AG08395 (cell line): ENCODE results near the gene ADAMTS4.

ENCODE experiments used
- DNase-seq: peaks from one replicate; pipeline ENCODE4 v3.0.0; 2012; ENCODE audit warnings: mixed read lengths, low spot score

Gene ADAMTS4

GRCh38 chr1:161172776-161173376, 26.0 kb downstream of the ADAMTS4 start:
- peak; percentile 84 for DNase-seq

GRCh38 chr1:161172349-161172748, 26.5 kb downstream of the ADAMTS4 start:
- no peak for DNase-seq

- DNase-seq, result no peak
Observed at GRCh38 chr1:161171696-161172095, 27.2 kb downstream of the ADAMTS4 start.

- no peak for DNase-seq
Observed at GRCh38 chr1:161171191-161171590, 27.7 kb downstream of the ADAMTS4 start.

GRCh38 chr1:161168906-161169305, 29.9 kb downstream of the ADAMTS4 start:
- DNase-seq, result no peak

- DNase-seq, result no peak
Observed at GRCh38 chr1:161166669-161167548, 31.9 kb downstream of the ADAMTS4 start.

GRCh38 chr1:161165742-161166668, 32.8 kb downstream of the ADAMTS4 start, which contains the start of gene PPOX:
Gene PPOX (plus strand): TSS chr1:161166426. CDS start chr1:161166848, 422 bp downstream.
- peak; percentile 94 for DNase-seq

GRCh38 chr1:161164901-161165610, 33.8 kb downstream of the ADAMTS4 start:
- no peak for DNase-seq

- no peak for DNase-seq
Observed at GRCh38 chr1:161163793-161164192, 35.1 kb downstream of the ADAMTS4 start.

GRCh38 chr1:161162806-161163205, 36.0 kb downstream of the ADAMTS4 start:
- DNase-seq, result no peak

GRCh38 chr1:161162052-161162451, 36.8 kb downstream of the ADAMTS4 start:
- DNase-seq, result no peak

- no peak for DNase-seq
Observed at GRCh38 chr1:161161652-161162051, 37.2 kb downstream of the ADAMTS4 start.

GRCh38 chr1:161160671-161161145, 38.1 kb downstream of the ADAMTS4 start:
- no peak for DNase-seq

- no peak for DNase-seq
Observed at GRCh38 chr1:161159913-161160243, 39.0 kb downstream of the ADAMTS4 start.

- peak; percentile 99 for DNase-seq
Observed at GRCh38 chr1:161159087-161159912, 39.6 kb downstream of the ADAMTS4 start, which contains the start of gene USP21. Gene USP21 (plus strand): TSS chr1:161159500. CDS start chr1:161160641, 1,141 bp downstream.

GRCh38 chr1:161158316-161159010, 40.4 kb downstream of the ADAMTS4 start:
- DNase-seq, result no peak

- no peak for DNase-seq
Observed at GRCh38 chr1:161157867-161158266, 41.0 kb downstream of the ADAMTS4 start.

GRCh38 chr1:161153682-161154337, 45.0 kb downstream of the ADAMTS4 start, which contains the start of gene UFC1:
Gene UFC1 (plus strand): TSS chr1:161153978. CDS start chr1:161153998, 20 bp downstream.
- peak; percentile 83 for DNase-seq

- DNase-seq, result no peak
Observed at GRCh38 chr1:161153176-161153575, 45.7 kb downstream of the ADAMTS4 start.
